ENCODE results near the gene IGSF1.

GRCh38 chrX:131288738-131289511 is at the start of gene IGSF1:
- TF ChIP-seq CTCF (IDR thresholded peaks at IDR 0.05) (no peak), POLR2A (IDR thresholded peaks at IDR 0.05) (no peak)

Measured in thyroid gland (tissue), 4 donors.